ENCODE results near the gene FAM83G.

Gene FAM83G

DNA sequence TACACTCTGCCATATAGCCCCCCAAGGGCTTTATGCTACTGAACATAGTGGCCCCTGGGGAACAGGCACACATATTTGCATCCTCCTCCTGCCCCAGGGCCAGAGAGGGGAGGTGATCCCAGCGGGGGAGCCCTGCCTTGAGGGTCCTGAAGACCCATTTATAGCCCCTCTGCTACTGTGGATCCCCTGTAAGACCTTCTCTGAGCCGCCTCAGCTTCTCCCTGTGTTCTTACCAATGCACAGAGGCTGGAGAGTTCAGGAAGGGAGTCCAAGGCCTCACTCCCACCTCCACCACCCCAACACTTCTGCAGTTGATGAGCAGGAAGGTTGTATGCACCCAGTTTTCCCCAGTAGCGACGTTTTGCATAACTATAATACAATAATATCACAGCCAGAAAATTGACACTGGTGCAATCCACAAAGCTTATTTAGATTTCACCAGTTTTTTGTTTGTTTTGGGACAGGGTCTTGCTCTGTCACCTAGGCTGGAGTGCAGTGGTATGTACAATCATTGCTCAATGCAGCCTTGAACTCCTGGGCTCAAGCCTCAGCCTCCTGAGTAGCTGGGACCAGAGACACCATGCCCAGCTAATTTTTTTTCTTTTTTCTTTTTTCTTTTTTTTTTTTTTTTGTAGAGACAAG lies 1.3 kb upstream of the FAM83G start:
- DNase-seq (ENCODE audit: low spot score) = no peak

DNA sequence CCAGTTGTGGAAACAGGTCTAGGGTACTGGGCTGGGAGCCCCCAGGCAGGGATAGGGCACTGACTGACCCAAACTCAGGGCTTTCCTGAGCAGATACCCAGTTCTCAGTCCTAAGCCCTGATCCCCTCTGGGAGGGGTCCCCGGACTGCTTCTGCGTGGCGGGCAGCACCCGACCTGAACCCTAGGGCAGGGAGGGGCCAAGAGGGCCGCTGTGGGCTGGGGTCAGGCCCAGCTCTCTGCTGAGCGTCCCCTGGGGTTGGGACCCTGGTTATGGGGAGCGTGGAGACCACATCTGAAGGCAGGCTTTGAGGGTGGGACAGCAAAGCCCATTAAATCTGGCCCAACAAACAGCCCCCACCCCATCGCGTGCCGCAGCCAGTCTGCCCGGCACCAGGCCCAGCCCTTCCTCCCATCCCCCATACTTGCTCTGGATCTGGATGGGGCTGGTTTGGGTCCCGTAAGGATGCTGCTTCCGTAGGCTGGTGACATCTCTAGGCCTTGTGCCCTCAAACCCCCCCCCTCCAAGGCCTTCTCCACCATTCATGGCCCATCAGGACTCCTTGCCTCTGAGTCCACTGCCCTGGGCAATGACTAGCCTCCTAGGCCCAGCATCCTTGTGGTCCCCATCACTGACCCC lies 691 bp upstream of the FAM83G start:
- no peak for DNase-seq (ENCODE audit: low spot score)

DNA sequence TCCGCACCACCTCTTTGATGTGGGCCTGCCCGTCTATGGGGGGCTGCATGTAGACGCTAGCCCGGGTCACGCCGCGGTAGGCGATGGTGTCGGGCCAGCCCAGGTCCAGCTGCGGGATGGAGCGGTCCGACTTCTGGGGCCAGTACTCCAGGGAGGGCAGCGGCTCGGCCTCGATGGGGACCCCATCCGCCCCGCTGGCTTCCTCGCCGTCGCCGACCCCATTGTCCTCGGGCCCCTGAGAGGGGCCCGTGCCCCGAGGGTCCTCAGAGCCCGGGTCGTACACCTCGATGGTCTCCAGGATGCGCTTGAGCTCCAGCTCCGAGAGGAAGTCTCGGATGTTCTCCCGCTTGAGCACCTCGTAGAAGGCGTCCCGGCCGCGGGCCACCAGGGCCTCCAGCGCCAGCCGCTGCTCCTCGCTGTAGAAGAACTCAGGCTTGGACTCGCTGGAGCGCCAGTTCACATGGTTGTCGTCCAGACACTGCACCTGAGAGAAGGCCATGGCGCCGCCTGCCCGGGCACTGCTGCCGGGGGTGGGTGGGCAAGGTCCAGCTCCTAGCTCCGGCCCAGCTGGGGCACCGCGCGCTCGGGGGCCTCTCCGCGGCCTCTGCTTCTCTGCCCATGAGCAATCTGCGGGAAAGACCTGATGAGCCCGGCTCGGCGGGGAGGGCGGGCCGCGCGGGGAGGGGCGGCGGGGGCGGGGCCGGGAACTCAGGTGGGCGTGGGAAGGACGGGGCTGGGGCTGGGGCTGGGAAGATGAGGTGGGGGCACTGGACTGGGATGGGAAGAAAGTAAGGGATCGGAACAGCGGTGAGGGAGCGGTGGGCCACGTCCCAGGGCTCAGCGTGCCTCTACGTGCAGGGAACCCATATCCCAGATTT lies 782 bp downstream of the FAM83G start:
- peak; percentile 84 for DNase-seq (ENCODE audit: low spot score)

DNA sequence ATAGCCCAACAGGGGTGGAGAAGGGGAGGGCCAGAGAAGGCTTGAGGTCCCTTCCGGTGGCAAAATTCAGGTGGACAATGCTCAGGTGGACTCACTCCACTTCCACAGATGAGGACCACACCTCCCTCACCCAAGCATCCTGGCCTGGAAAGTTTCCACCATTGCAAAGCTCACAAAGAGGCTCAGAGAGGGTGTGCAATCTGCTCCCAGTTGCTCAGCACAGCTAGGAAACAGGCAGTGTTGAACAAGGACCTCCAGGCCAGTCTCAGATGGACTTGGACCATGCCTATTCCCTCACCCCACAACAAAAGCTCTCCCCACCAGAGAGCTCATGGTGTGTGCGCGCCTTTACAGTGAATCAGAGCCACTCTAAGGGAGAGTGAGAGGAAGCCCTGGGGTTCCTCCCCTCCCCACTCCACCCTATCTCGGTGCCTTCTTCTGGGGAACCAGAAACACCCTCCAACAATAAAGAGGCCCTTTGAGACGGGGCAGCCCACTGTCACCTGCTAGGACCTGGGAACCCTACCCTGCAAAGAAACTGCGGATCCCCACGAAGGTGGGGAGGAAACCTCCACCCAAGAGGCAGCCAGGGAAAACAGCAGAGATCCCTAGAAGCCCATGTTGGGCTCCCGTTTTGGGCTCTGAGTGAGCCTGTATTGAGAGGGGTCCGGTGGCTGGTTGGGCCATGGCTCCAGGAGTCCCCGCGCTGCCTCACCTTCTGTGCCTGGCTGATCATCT lies 1.6 kb downstream of the FAM83G start:
- no peak for DNase-seq (ENCODE audit: low spot score)

DNA sequence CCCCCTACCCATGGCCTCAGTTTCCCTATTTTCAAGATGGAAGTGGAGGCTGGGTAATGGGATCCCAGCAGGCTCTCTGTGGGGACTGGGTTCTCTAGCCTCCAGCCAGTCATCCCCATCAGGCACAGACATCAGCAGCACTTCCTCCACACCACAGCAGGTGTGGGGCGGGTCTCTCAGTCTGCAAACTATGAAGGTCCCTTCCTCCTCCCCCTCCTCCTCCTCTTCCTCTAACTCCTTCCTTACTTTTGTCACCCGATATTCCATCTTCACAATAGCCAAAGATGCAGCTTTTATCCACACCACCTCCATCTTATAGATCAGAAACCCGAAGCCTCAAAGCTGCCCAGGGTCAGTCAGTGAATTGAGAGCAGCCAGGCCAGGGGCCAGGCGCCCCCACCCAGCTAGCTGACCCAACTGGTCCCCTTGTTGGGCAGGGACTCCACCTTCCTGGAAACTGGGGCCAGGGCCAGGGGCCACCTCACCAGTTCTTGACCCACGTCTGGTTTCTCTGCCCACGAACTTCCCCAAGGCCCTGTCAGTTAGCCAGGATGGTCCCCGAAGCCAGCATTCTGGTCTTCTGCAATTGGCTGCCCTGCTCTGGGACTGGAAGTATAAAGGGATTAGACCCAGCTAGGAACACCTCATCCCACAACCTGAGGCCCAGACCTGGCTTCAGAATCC lies 2.5 kb downstream of the FAM83G start:
- no peak for DNase-seq (ENCODE audit: low spot score)

DNA sequence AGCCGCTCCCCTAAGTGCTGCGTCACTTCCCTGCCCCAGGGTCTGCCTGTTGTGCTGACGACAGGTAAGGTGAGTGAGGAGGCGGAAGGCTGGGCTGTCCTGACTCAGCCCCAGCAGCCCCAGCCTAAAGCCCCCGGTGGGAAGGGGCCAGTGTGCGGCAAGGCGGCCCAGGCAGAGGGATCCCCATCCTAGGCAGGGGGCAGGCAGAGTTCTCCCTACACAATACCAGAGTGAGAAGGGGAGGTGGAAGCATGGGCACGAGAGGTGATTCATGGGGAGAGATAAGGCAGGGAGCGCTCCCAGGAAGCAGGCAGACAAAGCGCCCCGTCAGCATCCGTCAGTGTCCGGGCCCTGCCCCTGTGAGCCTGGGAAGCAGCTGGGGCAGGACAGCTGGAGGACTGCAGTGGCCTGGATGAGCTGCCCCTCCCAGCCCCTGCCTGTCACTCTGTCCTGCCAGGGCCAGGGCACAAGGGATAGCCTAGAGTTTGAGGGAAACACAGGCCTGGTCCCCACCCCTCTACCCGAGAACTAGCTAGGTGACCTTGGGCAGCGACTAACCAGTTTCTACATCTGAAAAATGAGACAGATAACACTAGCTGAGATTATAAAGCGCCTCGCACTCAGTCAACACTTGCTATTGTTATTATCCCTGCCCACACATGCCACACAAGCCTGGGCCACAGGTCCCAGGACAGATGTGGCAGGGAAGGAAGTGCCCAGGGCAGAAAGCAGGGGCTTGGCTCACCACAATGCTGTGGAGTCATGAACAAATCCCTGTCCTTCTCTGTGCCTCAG lies 3.8 kb downstream of the FAM83G start:
- DNase-seq (ENCODE audit: low spot score) = no peak

DNA sequence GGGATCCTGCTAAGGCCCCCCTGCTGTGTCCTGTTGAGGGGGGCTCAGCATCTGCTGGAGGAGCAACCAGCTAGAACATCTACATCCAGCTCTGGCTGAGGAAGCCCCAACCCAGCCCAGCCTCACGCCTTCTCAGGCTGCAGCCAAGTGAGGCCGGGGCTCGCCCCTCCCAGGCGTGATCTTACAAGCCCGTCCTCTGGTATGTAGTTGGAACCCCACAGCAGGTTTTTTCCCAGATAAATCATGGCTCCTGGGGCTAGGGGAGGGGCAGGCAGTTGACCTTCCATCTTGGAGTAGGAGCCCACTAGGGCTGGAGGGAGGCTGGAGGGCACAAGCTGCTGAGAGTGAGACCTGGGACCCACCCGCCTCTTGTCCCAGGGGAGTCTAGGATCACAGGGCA lies 4.7 kb downstream of the FAM83G start:
- DNase-seq (ENCODE audit: low spot score) = no peak

DNA sequence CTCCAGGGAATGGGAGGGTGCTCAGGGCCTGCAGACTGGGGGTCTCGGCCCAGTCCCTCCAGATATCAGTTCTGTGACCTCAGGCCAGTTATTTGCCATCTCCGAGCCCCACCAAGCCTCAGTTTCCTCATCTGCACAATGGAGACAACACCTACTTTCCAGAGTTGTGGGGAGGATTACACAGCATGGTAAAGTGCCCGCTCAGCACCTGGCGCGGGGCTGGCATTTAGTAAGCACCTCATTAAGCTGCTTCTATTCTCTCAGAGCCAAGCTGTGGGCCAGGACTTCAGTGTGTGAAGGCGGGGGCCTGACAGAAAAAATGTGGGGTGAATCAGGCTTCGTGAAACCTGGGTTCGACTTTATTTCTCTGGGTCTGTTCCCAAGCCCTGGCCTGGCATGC lies 5.2 kb downstream of the FAM83G start:
- no peak for DNase-seq (ENCODE audit: low spot score)

DNA sequence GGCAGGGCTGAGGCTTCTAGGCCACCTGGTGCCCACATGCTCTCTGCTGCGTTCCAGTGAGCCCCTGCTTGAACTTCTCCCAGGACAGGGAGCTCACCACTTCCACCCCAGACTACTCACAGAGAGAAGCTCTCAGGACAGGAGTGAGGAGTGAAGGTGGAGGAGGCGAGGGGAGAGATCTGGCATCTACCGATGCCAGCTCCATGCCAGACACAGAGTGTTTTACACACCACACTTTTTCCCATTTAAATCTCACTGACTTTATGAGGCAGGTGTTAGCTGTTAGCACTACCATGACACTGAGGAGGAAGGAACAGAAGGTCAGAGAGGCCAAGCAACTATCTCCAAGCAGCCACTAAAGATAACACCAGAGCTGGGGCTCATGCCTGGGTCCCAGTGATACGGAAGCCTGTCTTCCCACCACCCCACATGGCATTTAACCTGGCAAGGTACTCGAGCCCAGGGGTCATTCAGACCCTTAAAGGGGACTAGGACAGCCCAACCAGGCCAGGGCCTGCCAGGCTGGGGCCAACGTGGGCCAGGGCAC lies 6.8 kb downstream of the FAM83G start:
- no peak for DNase-seq (ENCODE audit: low spot score)

DNA sequence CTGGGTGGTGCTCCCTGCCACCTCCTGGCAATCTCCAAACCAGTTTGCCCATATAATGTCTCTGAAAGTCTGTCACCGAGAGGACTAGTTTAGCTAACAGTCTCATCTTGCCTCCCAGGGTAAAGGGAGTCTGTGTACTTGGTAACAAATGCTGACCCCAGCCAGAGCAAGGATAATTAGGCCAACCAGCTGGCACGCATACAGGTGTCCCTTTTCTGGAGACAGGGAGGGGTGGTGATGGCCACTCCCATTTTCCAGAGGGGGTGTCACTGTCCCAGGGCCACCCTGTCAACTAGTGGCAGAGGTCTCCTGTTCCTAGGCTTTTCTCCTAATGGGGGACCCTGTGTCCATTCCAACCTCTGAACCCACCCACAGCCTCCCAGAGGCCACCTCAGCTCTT lies 8.1 kb downstream of the FAM83G start:
- DNase-seq (ENCODE audit: low spot score) = no peak

DNA sequence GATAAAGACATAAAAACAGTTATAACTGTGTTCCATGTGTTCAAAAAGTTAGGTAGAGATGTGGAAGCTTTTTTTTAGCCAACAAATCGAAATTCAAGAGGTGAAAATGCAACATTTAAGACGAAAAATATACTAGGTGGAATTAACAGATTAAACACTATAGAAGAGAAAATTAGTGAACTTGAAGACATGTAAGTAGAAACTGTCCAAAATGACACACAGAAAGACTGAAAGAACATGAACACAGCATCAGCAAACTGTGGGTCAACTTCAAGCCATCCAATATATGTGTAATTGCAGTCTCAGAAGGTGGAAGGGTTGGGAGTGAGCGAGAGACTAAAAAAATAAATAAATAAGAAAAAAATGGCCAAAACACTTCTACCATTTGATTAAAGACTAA lies 9.3 kb downstream of the FAM83G start:
- no peak for DNase-seq (ENCODE audit: low spot score)

DNA sequence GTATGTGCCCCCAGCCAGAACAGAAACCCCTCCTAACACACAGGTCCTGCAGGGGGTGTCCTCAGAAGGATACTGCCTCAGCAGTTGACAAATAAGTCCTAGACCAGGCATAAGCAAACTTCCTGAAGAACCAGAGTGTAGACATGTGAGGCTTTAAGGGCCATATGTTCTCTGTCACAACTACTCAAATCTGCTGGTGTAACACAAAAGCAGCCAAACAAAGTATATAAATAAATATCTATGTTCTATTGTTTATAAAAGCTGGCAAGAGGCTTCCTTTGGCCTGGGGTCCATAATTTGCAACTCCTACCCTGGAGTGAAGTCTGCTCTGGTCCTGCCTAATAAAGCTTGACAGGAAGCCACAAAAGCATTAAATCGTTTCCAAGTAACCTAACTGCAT lies 9.9 kb downstream of the FAM83G start:
- no peak for DNase-seq (ENCODE audit: low spot score)

DNA sequence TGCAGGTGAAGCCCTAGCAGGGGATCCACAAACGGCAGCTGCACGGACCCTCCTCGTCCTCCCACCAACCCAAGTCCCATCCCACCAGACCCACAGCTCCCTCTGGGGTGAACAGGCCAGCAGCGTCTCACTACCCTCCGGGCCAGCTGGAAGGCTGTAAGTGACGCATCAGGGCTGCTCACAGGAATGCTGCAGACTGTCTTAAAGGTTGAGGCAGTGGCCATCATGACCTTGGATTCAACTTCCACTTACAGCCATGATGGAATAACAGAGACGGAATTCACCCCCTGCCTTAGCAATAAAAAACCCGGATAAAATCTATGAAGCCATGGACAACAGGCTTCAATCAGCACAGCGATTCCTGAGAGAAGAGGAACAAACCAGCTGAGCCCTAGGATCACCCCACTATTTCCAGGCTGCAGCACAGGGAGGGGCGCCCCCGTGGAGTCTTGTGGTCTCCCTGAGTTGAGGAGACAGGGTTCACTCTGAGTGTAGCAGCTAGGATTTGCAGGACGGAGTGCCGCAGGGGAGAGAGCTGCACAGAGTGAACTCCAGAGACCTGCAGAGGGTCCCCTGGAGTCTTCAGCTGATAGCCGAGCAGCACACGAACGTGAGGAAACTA lies 10.5 kb downstream of the FAM83G start:
- DNase-seq (ENCODE audit: low spot score) = no peak

DNA sequence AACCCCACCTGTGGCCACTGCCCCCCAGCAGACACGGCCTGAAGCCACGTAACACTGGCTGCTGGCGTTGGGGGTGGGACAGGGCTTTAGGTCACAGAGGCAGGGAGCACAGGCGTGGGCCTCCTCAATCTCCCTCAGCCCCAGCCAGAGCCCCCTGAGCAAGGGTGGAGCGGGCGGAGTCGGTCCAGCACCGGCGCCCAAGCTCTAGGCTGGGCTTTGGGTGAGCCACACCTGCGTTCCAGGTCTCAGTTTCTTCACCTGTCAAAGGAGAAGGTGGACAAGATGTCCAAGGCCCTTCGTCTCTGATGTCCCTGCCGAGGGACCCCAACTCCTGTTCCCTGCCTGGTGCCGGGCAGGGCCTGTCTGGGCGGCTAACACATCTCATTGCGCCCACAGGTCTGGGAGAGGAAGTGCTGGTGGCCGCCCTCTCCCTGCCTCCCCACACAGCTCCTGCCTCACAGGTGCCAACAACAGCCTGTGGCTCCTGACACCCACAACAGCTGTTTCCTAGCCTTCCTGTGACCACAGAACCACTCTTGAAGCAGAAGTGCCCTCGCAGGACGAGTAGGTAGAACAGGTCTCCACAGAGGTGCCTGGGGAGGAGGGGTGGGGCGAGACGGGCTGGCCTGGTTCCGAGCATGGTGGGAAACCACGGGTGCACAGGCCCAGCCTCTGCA lies 12.0 kb downstream of the FAM83G start:
- no peak for DNase-seq (ENCODE audit: low spot score)

DNA sequence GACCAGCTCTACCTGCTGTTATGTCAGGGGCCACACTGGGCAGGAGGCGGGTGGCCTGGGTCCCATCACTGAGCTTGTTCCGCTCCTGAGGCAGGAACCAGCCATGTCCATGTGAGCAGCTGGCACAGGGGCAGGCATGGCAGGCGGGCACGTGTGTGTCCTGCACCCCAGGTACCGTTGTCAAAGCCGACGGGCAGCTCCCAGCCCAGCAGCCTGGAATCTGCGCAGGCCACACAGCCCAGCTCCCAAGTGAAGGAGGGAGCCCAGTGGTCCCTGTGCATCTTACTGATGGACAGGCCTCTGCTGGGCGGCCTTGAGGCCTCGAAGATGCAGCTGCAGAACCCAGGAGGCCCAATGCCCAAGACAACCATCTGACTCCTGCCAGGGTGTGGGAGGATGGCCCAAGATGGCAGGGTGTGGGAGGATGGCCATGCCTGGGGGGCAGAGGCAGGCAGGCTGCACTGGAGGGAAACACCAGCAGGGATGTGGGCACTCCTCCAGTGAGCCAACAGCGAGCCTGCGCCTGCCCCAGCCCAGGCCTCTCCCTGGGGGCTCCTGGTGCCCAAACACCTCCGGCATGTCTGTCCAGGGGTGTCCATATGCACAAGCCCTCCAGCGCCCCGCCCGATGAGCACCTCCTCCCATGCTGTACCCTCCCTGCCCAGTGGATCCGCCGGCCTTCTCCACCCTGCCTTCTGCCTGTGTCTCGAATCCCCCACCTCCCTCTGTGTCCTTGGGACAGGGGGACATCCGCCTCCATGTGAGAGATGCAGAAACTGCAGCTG lies 12.8 kb downstream of the FAM83G start:
- no peak for DNase-seq (ENCODE audit: low spot score)

DNA sequence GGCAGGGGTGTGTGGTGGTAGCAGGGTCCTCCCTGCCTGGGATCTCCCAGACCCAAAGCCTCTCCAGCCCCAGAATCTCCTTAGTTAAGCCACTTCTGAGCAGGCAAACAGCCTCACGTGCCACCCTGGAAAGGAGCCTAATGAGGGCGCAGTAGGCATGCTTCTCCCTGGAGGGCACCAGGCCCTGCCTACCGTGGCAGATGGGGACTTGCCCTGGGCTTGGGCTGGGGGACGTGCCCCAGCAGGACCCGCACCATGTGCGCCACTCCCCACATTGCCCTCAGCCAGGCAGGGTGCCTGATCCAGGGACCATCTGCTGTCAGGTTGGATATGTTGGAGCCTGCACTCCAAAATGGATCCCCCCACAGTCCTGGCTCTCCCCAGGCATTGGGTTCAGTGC lies 14.2 kb downstream of the FAM83G start:
- DNase-seq (ENCODE audit: low spot score) = no peak

DNA sequence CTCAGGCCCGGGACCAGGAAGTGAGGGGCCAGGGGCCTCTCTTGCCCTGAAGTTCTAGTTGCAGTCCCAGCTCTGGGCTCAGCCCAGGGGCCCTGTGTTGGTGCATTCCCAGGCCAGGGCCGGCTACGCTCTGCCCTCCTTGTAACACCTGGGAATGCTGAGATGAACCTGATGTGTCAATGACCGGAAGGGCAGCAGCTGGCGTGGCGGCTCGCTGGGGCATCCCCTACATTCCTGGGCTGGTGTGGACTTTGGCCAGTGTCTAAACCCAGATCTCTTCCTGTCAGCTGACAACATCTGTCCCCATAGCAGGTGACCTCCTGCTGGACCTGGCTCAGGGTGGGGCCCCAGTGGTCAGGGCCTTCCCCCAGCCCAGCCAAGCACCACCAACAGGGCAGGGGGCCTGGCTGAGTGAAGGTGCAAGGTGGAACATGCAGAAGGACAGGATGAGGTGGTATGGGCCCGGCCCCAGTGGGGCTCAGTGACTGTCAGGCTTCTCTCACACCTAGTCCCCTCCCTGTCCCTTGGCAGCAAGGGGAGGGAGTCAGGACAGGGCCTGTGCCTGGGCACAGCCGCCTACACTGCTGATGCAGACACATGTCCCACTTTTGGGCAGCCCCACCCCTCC lies 15.9 kb downstream of the FAM83G start:
- DNase-seq (ENCODE audit: low spot score) = no peak

DNA sequence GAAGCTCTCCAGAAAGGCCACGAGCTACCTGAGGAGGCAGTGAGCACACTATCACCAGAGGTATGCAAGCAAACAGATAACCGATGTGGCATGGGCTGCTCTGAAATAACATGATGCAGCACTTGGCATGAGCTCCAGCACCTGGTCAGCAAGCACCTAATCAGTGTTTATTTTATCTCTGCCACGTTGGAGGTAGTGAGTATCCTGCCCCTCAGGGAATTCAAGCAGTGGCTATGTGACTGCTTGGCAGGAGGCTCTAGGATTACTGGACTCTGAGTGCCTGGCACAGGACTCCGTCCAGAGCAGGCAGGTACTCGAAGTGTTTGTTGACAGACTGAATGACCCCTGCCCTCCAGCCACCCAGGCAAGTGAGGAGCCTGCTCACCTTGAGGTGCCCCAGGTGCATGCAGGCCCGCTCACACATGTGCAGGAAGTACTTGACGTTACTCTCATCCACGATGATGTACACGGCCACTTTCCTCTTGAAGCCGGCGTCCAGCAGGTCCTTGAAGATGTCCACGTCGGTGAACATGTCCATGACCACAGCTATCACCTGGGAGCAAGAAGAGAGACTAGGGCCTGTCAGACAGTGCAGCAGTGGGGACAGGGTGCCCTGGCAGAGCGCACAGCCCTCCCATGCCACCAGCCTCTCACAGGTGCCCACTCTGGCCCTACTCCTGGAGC lies 16.6 kb downstream of the FAM83G start:
- DNase-seq (ENCODE audit: low spot score) = no peak

Data from iPS-NIHi11 (cell line).